Measurements from ENCODE around the gene THAP4.

THAP4 gene

DNA sequence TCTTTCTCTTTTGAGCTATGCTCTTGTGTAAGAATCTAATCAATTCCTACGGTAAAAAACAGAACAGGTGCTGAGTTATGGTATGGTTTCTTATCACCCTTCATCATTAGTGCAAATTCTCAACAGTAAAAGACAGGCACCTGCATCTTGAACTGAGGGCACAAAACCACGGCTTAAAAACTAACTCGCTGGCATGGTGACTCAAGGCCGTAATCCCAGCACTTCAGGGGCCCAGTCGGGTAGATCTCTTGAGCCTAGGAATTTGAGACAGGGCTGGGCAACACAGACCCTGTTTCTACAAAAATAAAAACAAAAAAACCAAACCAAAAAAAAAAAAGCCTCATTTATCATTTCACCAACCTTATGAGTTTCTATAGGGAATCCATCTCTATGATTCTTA, 33.3 kb downstream of the THAP4 start:
- peaks cover 3% of the 10 kb centered on the region; the same call in 1 of the 2 replicates for H3K79me2 ChIP-seq (ENCODE audit: low read length)
- H3K36me3 ChIP-seq (replicated peaks; ENCODE audit: low read depth, low read length) = no peaks in the 10 kb centered on the region
- H3K27me3 ChIP-seq (ENCODE audit: low read depth, low read length) = no peaks in the 10 kb centered on the region
- no peak overlapping the region for H3K4me3 ChIP-seq (ENCODE audit: low read length)
- no peaks in the 10 kb centered on the region for H3K9me3 ChIP-seq (ENCODE audit: insufficient read depth, low read length)
- no peak overlapping the region for H3K4me2 ChIP-seq (ENCODE audit: low read length)
- no peak overlapping the region for H3K9ac ChIP-seq (ENCODE audit: low read length)
- H4K20me1 ChIP-seq (ENCODE audit: insufficient read depth, low read length) = no peaks in the 10 kb centered on the region
- H3K4me1 ChIP-seq (ENCODE audit: low read length) = no peaks in the 10 kb centered on the region
- TF ChIP-seq EZH2phosphoT487 (IDR thresholded peaks at IDR 0.05; ENCODE audit: low read depth) = no peak
- no peak overlapping the region for H3K27ac ChIP-seq (ENCODE audit: low read length)
- H2AFZ ChIP-seq (ENCODE audit: low read depth, low read length) = no peak overlapping the region

DNA sequence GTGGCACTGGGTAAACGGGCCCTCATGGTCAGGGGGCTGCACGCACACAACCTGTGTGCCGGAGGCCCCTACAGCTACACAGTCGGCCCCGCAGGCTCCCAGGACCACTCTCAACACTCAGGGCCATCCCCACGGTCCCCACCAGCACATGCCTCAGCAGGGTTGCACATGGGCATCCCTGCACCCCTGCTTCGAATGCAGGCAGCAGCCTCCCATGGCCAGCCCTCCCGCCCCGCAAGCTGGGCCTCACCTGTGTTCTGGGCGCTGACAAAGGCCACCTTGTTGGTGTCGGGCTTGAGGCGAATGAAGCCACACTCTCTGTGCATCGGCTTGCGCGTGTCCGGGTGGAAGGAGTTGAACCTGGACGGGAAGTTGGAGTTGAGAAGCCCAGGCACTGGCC, 34.2 kb downstream of the THAP4 start:
- Histone ChIP-seq H4K20me1 (ENCODE audit: insufficient read depth, low read length) (no peaks in the 10 kb centered on the region), H3K4me3 (ENCODE audit: low read length) (no peak overlapping the region), H3K9me3 (ENCODE audit: insufficient read depth, low read length) (no peaks in the 10 kb centered on the region), H3K79me2 (ENCODE audit: low read length) (no peaks in the 10 kb centered on the region), H3K27me3 (ENCODE audit: low read depth, low read length) (no peaks in the 10 kb centered on the region), H2AFZ (ENCODE audit: low read depth, low read length) (no peak overlapping the region), H3K9ac (ENCODE audit: low read length) (no peak overlapping the region), H3K4me1 (ENCODE audit: low read length) (no peaks in the 10 kb centered on the region), H3K36me3 (replicated peaks; ENCODE audit: low read depth, low read length) (no peaks in the 10 kb centered on the region), H3K4me2 (ENCODE audit: low read length) (no peak overlapping the region), H3K27ac (ENCODE audit: low read length) (no peak overlapping the region)
- TF ChIP-seq EZH2phosphoT487 (IDR thresholded peaks at IDR 0.05; ENCODE audit: low read depth) = no peak
- TF ChIP-seq, protein P1, sequence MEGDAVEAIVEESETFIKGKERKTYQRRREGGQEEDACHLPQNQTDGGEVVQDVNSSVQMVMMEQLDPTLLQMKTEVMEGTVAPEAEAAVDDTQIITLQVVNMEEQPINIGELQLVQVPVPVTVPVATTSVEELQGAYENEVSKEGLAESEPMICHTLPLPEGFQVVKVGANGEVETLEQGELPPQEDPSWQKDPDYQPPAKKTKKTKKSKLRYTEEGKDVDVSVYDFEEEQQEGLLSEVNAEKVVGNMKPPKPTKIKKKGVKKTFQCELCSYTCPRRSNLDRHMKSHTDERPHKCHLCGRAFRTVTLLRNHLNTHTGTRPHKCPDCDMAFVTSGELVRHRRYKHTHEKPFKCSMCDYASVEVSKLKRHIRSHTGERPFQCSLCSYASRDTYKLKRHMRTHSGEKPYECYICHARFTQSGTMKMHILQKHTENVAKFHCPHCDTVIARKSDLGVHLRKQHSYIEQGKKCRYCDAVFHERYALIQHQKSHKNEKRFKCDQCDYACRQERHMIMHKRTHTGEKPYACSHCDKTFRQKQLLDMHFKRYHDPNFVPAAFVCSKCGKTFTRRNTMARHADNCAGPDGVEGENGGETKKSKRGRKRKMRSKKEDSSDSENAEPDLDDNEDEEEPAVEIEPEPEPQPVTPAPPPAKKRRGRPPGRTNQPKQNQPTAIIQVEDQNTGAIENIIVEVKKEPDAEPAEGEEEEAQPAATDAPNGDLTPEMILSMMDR (IDR thresholded peaks at IDR 0.05; ENCODE audit: low read depth, low read length) = no peak

- Histone ChIP-seq H4K20me1 (ENCODE audit: insufficient read depth, low read length) (no peaks in the 10 kb centered on the region), H3K36me3 (replicated peaks; ENCODE audit: low read depth, low read length) (no peaks in the 10 kb centered on the region)
These were observed 35.1 kb downstream of the THAP4 start for GRCh38 chr2:241601841-241602240.

GRCh38 chr2:241599615-241600014, 37.3 kb downstream of the THAP4 start:
- H3K9me3 ChIP-seq (ENCODE audit: insufficient read depth, low read length) = no peaks in the 10 kb centered on the region
- no peaks in the 10 kb centered on the region for H4K20me1 ChIP-seq (ENCODE audit: insufficient read depth, low read length)
- no peaks in the 10 kb centered on the region for H3K36me3 ChIP-seq (replicated peaks; ENCODE audit: low read depth, low read length)
- H3K4me2 ChIP-seq (ENCODE audit: low read length) = no peak overlapping the region
- H3K9ac ChIP-seq (ENCODE audit: low read length) = no peak overlapping the region
- no peaks in the 10 kb centered on the region for H3K4me1 ChIP-seq (ENCODE audit: low read length)
- H3K79me2 ChIP-seq (ENCODE audit: low read length) = no peaks in the 10 kb centered on the region
- H3K27ac ChIP-seq (ENCODE audit: low read length) = no peak overlapping the region
- H3K4me3 ChIP-seq (ENCODE audit: low read length) = no peak overlapping the region
- no peaks in the 10 kb centered on the region for H3K27me3 ChIP-seq (ENCODE audit: low read depth, low read length)
- H2AFZ ChIP-seq (ENCODE audit: low read depth, low read length) = no peak overlapping the region
- TF ChIP-seq, protein P1 (IDR thresholded peaks at IDR 0.05; ENCODE audit: low read depth, low read length) = no peak
- no peak for TF ChIP-seq EZH2phosphoT487 (IDR thresholded peaks at IDR 0.05; ENCODE audit: low read depth)

More at GRCh38 chr2:241601841-241602240, 35.1 kb downstream of the THAP4 start:
- no peaks in the 10 kb centered on the region for H3K4me1 ChIP-seq (ENCODE audit: low read length)
- H3K9ac ChIP-seq (ENCODE audit: low read length) = no peak overlapping the region
- H3K4me2 ChIP-seq (ENCODE audit: low read length) = no peak overlapping the region
- no peak overlapping the region for H2AFZ ChIP-seq (ENCODE audit: low read depth, low read length)
- no peak overlapping the region for H3K4me3 ChIP-seq (ENCODE audit: low read length)
- H3K27ac ChIP-seq (ENCODE audit: low read length) = no peak overlapping the region
- TF ChIP-seq EZH2phosphoT487 (IDR thresholded peaks at IDR 0.05; ENCODE audit: low read depth) = no peak
- TF ChIP-seq, protein P1 (IDR thresholded peaks at IDR 0.05; ENCODE audit: low read depth, low read length) = no peak
- no peaks in the 10 kb centered on the region for H3K79me2 ChIP-seq (ENCODE audit: low read length)
- no peaks in the 10 kb centered on the region for H3K9me3 ChIP-seq (ENCODE audit: insufficient read depth, low read length)
- no peaks in the 10 kb centered on the region for H3K27me3 ChIP-seq (ENCODE audit: low read depth, low read length)

DNA sequence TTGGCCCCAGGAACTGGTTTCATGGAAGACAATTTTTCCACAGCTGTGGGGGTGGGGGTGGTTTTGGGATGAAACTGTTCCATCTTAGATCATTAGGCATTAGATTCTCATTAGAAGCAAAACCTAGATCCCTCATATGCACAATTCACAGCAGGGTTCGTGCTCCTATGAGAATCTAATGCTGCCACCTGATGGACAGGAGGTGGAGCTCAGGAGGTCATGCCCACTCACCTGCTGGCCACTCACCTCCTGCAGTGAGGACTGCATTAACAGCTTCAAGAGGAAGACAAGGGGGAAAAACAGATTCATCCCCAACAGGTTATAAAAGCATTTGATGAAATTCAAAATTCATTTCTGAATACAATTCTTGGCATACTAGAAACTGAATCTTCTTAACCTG, 38.5 kb downstream of the THAP4 start:
- Histone ChIP-seq H3K4me3 (ENCODE audit: low read length) (no peak overlapping the region), H3K27me3 (ENCODE audit: low read depth, low read length) (no peaks in the 10 kb centered on the region), H3K4me1 (ENCODE audit: low read length) (no peaks in the 10 kb centered on the region), H2AFZ (ENCODE audit: low read depth, low read length) (no peak overlapping the region), H3K9me3 (ENCODE audit: insufficient read depth, low read length) (no peaks in the 10 kb centered on the region), H3K36me3 (replicated peaks; ENCODE audit: low read depth, low read length) (no peaks in the 10 kb centered on the region), H4K20me1 (ENCODE audit: insufficient read depth, low read length) (no peaks in the 10 kb centered on the region), H3K9ac (ENCODE audit: low read length) (no peak overlapping the region), H3K4me2 (ENCODE audit: low read length) (no peak overlapping the region), H3K79me2 (ENCODE audit: low read length) (no peaks in the 10 kb centered on the region), H3K27ac (ENCODE audit: low read length) (no peak overlapping the region)
- TF ChIP-seq EZH2phosphoT487 (IDR thresholded peaks at IDR 0.05; ENCODE audit: low read depth) = no peak
- TF ChIP-seq, protein P1 (IDR thresholded peaks at IDR 0.05; ENCODE audit: low read depth, low read length) = peak; percentile 36
